ENCODE data around the gene MRPL32. TPM values are rescaled to one million over a fixed set of nuclear protein-coding genes. Genes with fewer than 3 reads are reported as not detected.
"Not testable (repeated sequence)": the region's sequence is repeated elsewhere in the genome, so short reads cannot be mapped to it uniquely, and the experiment has no call there.

Gene MRPL32
- total RNA-seq = 52.0 to 53.5 TPM (median 53.0 TPM) in 3 replicates

DNA sequence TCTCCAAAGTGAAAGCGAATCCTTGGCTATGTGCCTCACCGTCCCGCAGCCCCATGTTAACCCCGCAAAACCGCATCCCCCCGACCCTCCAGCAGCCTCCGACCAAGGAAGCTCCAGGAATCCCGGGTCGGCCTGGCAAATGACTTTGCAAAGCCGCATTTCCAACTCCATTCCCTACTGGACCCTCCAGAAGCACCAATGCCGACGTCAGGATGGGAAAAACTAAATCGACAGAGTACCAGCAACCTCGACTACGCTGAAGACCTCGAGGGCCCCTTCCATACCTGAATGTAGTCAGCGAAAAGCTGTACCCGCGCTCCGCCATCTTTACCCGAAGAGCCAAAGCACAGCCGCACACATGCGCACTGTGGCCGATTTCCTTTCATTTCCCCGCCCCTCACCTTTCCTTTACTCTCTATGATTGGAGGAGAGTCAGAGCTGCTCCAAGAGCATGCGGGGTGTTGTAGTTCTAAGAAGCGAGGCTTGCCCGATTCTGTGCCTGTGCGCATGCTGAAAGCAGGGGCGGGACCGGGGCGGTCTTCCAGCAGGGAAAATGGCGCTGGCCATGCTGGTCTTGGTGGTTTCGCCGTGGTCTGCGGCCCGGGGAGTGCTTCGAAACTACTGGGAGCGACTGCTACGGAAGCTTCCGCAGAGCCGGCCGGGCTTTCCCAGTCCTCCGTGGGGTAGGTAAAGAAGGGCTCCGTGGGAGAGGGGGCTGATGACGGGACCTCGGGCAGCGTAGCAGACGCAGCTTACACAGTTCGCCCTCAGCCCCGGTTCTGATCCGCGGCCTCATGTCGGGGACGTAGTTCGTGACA is at the start of gene MRPL32, which contains the start of gene PSMA2:
MRPL32 (plus strand) TSS at position 543 of the 818 bp plus-strand sequence; CDS start at position 554, 11 bp downstream.
PSMA2 (minus strand) TSS at position 341 of the 818 bp plus-strand sequence; CDS start at position 325, 16 bp downstream.
- Mint-ChIP-seq H3K4me3 (peak within 1 kb of the TSS; percentile 100), H3K27ac (peak within 1 kb of the TSS; percentile 99), H3K27me3 (ENCODE audit: low read depth) (no peaks in the 10 kb centered on the region), H3K9me3 (no peaks in the 10 kb centered on the region), H3K36me3 (peaks cover 6% of the 10 kb centered on the region), H3K4me1 (peaks cover 39% of the 10 kb centered on the region)
- peak; percentile 83 to 91 for DNase-seq (ENCODE audit: low spot score in 2 of 2, unreplicated experiment in 2 of 2)
- TF ChIP-seq, protein P1, sequence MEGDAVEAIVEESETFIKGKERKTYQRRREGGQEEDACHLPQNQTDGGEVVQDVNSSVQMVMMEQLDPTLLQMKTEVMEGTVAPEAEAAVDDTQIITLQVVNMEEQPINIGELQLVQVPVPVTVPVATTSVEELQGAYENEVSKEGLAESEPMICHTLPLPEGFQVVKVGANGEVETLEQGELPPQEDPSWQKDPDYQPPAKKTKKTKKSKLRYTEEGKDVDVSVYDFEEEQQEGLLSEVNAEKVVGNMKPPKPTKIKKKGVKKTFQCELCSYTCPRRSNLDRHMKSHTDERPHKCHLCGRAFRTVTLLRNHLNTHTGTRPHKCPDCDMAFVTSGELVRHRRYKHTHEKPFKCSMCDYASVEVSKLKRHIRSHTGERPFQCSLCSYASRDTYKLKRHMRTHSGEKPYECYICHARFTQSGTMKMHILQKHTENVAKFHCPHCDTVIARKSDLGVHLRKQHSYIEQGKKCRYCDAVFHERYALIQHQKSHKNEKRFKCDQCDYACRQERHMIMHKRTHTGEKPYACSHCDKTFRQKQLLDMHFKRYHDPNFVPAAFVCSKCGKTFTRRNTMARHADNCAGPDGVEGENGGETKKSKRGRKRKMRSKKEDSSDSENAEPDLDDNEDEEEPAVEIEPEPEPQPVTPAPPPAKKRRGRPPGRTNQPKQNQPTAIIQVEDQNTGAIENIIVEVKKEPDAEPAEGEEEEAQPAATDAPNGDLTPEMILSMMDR (IDR thresholded peaks at IDR 0.05; ENCODE audit: unreplicated experiment) = no peak

DNA sequence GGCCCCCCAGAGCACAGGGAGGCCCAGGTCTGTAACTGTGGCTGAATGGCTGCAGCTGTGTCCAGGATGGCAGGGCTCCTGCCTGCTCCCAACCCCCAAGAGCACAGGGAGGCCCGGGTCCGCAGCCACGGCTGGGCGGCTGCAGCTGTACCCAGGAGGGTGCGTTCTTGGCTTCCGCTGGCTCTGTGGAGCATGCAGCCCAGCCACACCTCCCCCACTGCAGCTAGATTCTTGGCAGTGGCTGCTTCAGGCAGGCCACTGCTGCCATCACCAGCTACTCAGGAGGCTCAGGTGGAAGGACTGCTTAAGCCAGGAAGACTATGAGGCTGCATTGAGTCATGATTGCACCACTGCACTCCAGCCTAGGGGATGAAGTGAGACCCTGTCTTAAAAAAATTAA is 48.2 kb upstream of the MRPL32 start:
- Mint-ChIP-seq H3K9me3 (no peaks in the 10 kb centered on the region), H3K27ac (no peak overlapping the region), H3K36me3 (no peaks in the 10 kb centered on the region), H3K4me3 (no peak overlapping the region), H3K27me3 (ENCODE audit: low read depth) (no peaks in the 10 kb centered on the region), H3K4me1 (peaks cover 22% of the 10 kb centered on the region)
- DNase-seq (ENCODE audit: low spot score in 2 of 2, unreplicated experiment in 2 of 2) = no peak
- TF ChIP-seq, protein P1 (IDR thresholded peaks at IDR 0.05; ENCODE audit: unreplicated experiment) = no peak

- not testable (repeated sequence) for H3K36me3 Mint-ChIP-seq; H3K27me3 Mint-ChIP-seq (ENCODE audit: low read depth); H3K4me3 Mint-ChIP-seq; DNase-seq (ENCODE audit: low spot score in 2 of 2, unreplicated experiment in 2 of 2); H3K27ac Mint-ChIP-seq; H3K9me3 Mint-ChIP-seq
- H3K4me1 Mint-ChIP-seq = peaks cover 25% of the 10 kb centered on the region
Measured at GRCh38 chr7:42885183-42885582, 47.0 kb upstream of the MRPL32 start.

GRCh38 chr7:42886129-42886528 is 46.0 kb upstream of the MRPL32 start:
- no peak for DNase-seq (ENCODE audit: low spot score in 2 of 2, unreplicated experiment in 2 of 2)
- TF ChIP-seq, protein P1 (IDR thresholded peaks at IDR 0.05; ENCODE audit: unreplicated experiment) = peak; percentile 49
- no peaks in the 10 kb centered on the region for H3K9me3 Mint-ChIP-seq
- no peaks in the 10 kb centered on the region for H3K36me3 Mint-ChIP-seq
- H3K4me3 Mint-ChIP-seq = no peak overlapping the region
- H3K27ac Mint-ChIP-seq = no peak overlapping the region
- no peaks in the 10 kb centered on the region for H3K27me3 Mint-ChIP-seq (ENCODE audit: low read depth)
- H3K4me1 Mint-ChIP-seq = peaks cover 25% of the 10 kb centered on the region

GRCh38 chr7:42886893-42887505 is 45.2 kb upstream of the MRPL32 start:
- no peaks in the 10 kb centered on the region for H3K36me3 Mint-ChIP-seq
- H3K27ac Mint-ChIP-seq = peak overlapping the region; percentile 15
- no peaks in the 10 kb centered on the region for H3K9me3 Mint-ChIP-seq
- H3K27me3 Mint-ChIP-seq (ENCODE audit: low read depth) = no peaks in the 10 kb centered on the region
- TF ChIP-seq, protein P1 (IDR thresholded peaks at IDR 0.05; ENCODE audit: unreplicated experiment) = no peak
- DNase-seq (ENCODE audit: low spot score in 2 of 2, unreplicated experiment in 2 of 2) = no peak
- peak overlapping the region; percentile 80 for H3K4me3 Mint-ChIP-seq
- H3K4me1 Mint-ChIP-seq = peaks cover 25% of the 10 kb centered on the region
